ENCODE results near the gene SEC23B.

GRCh38 chr20:18533978-18534644, 26.4 kb downstream of the SEC23B start:
- TF ChIP-seq CTCF (conservative IDR thresholded peaks at IDR 0.05 in 1 of 2, IDR thresholded peaks at IDR 0.05 in 1 of 2; ENCODE audit: extremely low read depth in 1 of 2, insufficient read depth in 1 of 2, low read depth in 1 of 2, low read length in 2 of 2) (no peak), EZH2 (IDR thresholded peaks at IDR 0.05; ENCODE audit: borderline replicate concordance, low read length) (no peak)
